IMR-90 (cell line): Measurements from ENCODE around the gene DGKE. TPM values are rescaled to one million over a fixed set of nuclear protein-coding genes. Genes with fewer than 3 reads are reported as not detected.
A peak's percentile ranks its signal among the peaks of the same experiment; 100 is the strongest.

Experiments
- ATAC-seq: fragments of 200-7000 bp; cut with Tn5 transposase; 2 replicates; pipeline ENCODE4 v1.9.1; 2020; ENCODE audit warnings: low read depth, mild to moderate bottlenecking, moderate library complexity
- BruUV-seq: library from RNA; stranded (reverse); fragments of 400-500 nt; replicated peaks from 2 replicates; lab custom pipeline; 2021; lab: Mats Ljungman, UMichigan
- CTCF ChIA-PET: fragments of 300-600 bp; formaldehyde crosslinking; extraction: SDS; loops from one replicate; lab custom pipeline; 2021; ENCODE audit warnings: antibody characterized with exemption; lab: Yijun Ruan, JAX
- POLR2A ChIA-PET: fragments of 300-600 bp; sonication (Branson Sonifier 250); formaldehyde crosslinking; loops from one replicate; lab custom pipeline; 2022; ENCODE audit warnings: antibody characterized with exemption; ENCODE audit not compliant: unreplicated experiment; lab: Charles Lee
- DNase-seq: peaks from one replicate; pipeline ENCODE4 v3.0.0; 2013
- H2AFZ ChIP-seq: replicated peaks from 2 replicates; pipeline ENCODE3; 2013; ENCODE audit warnings: low read length, mild to moderate bottlenecking; ENCODE audit not compliant: poor library complexity
- H2AK5ac ChIP-seq: 2 replicates; pipeline ENCODE4 v1.6.1; 2013; ENCODE audit warnings: low read depth, low read length, inconsistent platforms
- H2AK9ac ChIP-seq: replicated peaks from 2 replicates; pipeline ENCODE3; 2013; ENCODE audit warnings: mild to moderate bottlenecking, low read depth, low read length, moderate library complexity; ENCODE audit not compliant: poor library complexity
- H2BK120ac ChIP-seq: 2 replicates; pipeline ENCODE4 v1.6.1; 2013; ENCODE audit warnings: low read depth, low read length, inconsistent platforms
- H2BK15ac ChIP-seq: 3 replicates; pipeline ENCODE4 v1.6.1; 2013; ENCODE audit warnings: low read depth, low read length, inconsistent platforms
- H2BK20ac ChIP-seq: 2 replicates; pipeline ENCODE4 v1.6.1; 2013; ENCODE audit warnings: low read depth, mild to moderate bottlenecking, inconsistent platforms, low read length, moderate library complexity
- H2BK5ac ChIP-seq: 2 replicates; pipeline ENCODE4 v1.6.1; 2013; ENCODE audit warnings: mild to moderate bottlenecking, low read depth, low read length, inconsistent platforms; ENCODE audit not compliant: poor library complexity, severe bottlenecking
- H3K14ac ChIP-seq: replicated peaks from 2 replicates; pipeline ENCODE4 v1.6.1; 2013; ENCODE audit warnings: low read depth, low read length, inconsistent platforms
- H3K18ac ChIP-seq: 2 replicates; pipeline ENCODE4 v1.6.1; 2013; ENCODE audit warnings: low read depth, low read length, control low read depth
- H3K23ac ChIP-seq: 2 replicates; pipeline ENCODE4 v1.6.1; 2013; ENCODE audit warnings: low read depth, low read length, inconsistent platforms
- H3K27ac ChIP-seq: 2 replicates; pipeline ENCODE4 v1.5.1; 2013; ENCODE audit warnings: mild to moderate bottlenecking, control low read depth, low read length; ENCODE audit not compliant: insufficient read depth
- H3K27me3 ChIP-seq: 2 replicates; pipeline ENCODE4 v1.6.1; 2013; ENCODE audit warnings: low read length; ENCODE audit not compliant: control insufficient read depth, insufficient read depth
- H3K36me3 ChIP-seq: 2 replicates; pipeline ENCODE4 v1.6.1; 2013; ENCODE audit warnings: low read length, mixed read lengths; ENCODE audit not compliant: control insufficient read depth, insufficient read depth
- H3K4ac ChIP-seq: 2 replicates; pipeline ENCODE4 v1.6.1; 2013; ENCODE audit warnings: low read depth, low read length, inconsistent platforms
- H3K4me1 ChIP-seq: 2 replicates; pipeline ENCODE4 v1.6.1; 2013; ENCODE audit warnings: low read length, mixed read lengths; ENCODE audit not compliant: control insufficient read depth, insufficient read depth
- H3K4me2 ChIP-seq: 2 replicates; pipeline ENCODE4 v1.6.1; 2013; ENCODE audit warnings: low read depth, mild to moderate bottlenecking, control low read depth, low read length, moderate library complexity
- H3K4me3 ChIP-seq: 2 replicates; pipeline ENCODE4 v1.5.1; 2013; ENCODE audit warnings: low read depth, mild to moderate bottlenecking, control low read depth, low read length, moderate library complexity; ENCODE audit not compliant: insufficient read depth
- H3K56ac ChIP-seq: 2 replicates; pipeline ENCODE4 v1.6.1; 2013; ENCODE audit warnings: low read length, inconsistent platforms; ENCODE audit not compliant: insufficient read depth; ENCODE audit errors: extremely low read depth
- H3K79me1 ChIP-seq, 2 experiments: 2 replicates each; pipeline ENCODE4 v1.6.1; 2013; ENCODE audit warnings: low read length in 2 of 2, inconsistent platforms in 1 of 2, low read depth in 1 of 2
- H3K9ac ChIP-seq: 2 replicates; pipeline ENCODE4 v1.6.1; 2013; ENCODE audit warnings: low read depth, low read length, control low read depth
- H3K9me1 ChIP-seq: 2 replicates; pipeline ENCODE4 v1.6.1; 2013; ENCODE audit warnings: low read length, inconsistent platforms; ENCODE audit not compliant: insufficient read depth
- H3K9me3 ChIP-seq: 2 replicates; pipeline ENCODE4 v1.6.1; 2013; ENCODE audit warnings: low read length; ENCODE audit not compliant: control insufficient read depth, insufficient read depth
- H4K20me1 ChIP-seq: 2 replicates; pipeline ENCODE4 v1.6.1; 2013; ENCODE audit warnings: low read length, inconsistent platforms; ENCODE audit not compliant: insufficient read depth
- H4K5ac ChIP-seq: 2 replicates; pipeline ENCODE4 v1.6.1; 2013; ENCODE audit warnings: mild to moderate bottlenecking, low read depth, low read length, control low read depth
- H4K8ac ChIP-seq, 2 experiments: 2 replicates each; pipeline ENCODE4 v1.6.1; 2013; ENCODE audit warnings: low read depth in 2 of 2, low read length in 2 of 2, control low read depth in 1 of 2, inconsistent platforms in 1 of 2
- H4K91ac ChIP-seq: 2 replicates; pipeline ENCODE4 v1.6.1; 2013; ENCODE audit warnings: low read depth, low read length, inconsistent platforms; ENCODE audit not compliant: insufficient read depth
- BHLHE40 ChIP-seq: fragments of 150-350 bp; IDR thresholded peaks from 2 replicates; pipeline ENCODE4 v1.6.1; 2016; ENCODE audit warnings: mild to moderate bottlenecking, low read depth, low read length
- SMC3 ChIP-seq: fragments of 150-350 bp; IDR thresholded peaks from 2 replicates; pipeline ENCODE4 v1.6.1; 2016; ENCODE audit warnings: low read depth, mild to moderate bottlenecking, antibody characterized with exemption, low read length, moderate library complexity
- WGBS, 2 experiments: methylation state at CpG; one replicate each; pipeline versions ENCODE4 v1.1.5 to v1.1.7; 2013; ENCODE audit warnings: missing lambda C conversion rate in 2 of 2; ENCODE audit not compliant: insufficient read length in 1 of 2; ENCODE audit errors: extremely low coverage in 2 of 2; 5-methylcytosine and 5-hydroxymethylcytosine counted together
- dilution Hi-C: fragments of 300-500 bp; cut with HindIII; formaldehyde crosslinking; loops from one replicate; pipeline ENCODE4 v1.14.3; 2018; ENCODE audit warnings: low sequenced_read_pairs; ENCODE audit not compliant: unreplicated experiment
- in situ Hi-C: fragments of 300-500 bp; cut with MboI; formaldehyde crosslinking; loops from 3 replicates; pipeline ENCODE4 v1.14.3; 2019; ENCODE audit warnings: low sequenced_read_pairs, inconsistent platforms, mixed read lengths
- intact Hi-C: fragments of 100-400 bp; cut with micrococcal nuclease; formaldehyde crosslinking; loops from 2 replicates; pipeline ENCODE4 v1.10.0; 2022
- polyA plus RNA-seq, 3 experiments: library from polyadenylated mRNA; depleted of rRNA; stranded (reverse); fragments of >200 nt; gene quantifications; 2 replicates each; pipeline ENCODE4 v1.2.3, GENCODE V29; 2012; ENCODE audit warnings: low replicate concordance in 1 of 3
- total RNA-seq: library from RNA; depleted of rRNA; stranded (reverse); fragments of >200 nt; gene quantifications from 2 replicates; pipeline ENCODE4 v1.2.3, GENCODE V29; 2012

The DGKE gene
- total and polyA plus RNA-seq, 2 of the 4 experiments (the other 2 are of a cell fraction) = 3.9 to 5.0 TPM

DNA sequence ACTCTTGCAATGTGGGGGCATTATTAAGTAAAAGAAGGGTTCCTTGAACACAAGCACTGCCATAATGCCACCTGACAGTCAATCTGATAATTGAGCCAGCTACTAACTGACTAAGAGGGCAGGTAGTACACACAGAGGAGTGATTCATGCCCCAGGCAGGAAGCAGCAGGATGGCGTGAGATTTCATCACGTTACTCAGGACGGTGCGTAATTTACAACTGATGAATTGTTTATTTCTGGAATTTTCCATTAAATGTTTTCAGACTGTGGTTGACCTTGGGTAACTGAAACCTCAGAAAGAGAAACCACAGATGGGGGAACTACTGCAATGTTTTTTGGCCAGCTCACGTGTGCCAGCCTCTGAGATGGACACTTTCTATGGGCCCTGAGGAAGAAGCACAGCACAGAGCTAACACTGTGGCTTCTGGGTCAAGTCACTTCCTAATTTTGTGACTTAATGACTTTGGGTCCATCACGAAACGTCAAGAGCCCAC, 46.9 kb upstream of the DGKE start (continued):
- TF ChIP-seq SMC3 = no peak

GRCh38 chr17:56792267-56792666, 41.7 kb upstream of the DGKE start:
- no TSS peak for BruUV-seq
- in situ Hi-C loops = no loop called here
- Histone ChIP-seq H2AFZ (no peak overlapping the region), H3K27me3 (peaks cover 3% of the 10 kb centered on the region; the same call in 1 of the 2 replicates), H4K8ac (no peak overlapping the region), H3K4me1 (no peaks in the 10 kb centered on the region; the same call in 1 of the 2 replicates), H3K4me2 (no peak overlapping the region), H3K56ac (no peak overlapping the region), H3K27ac (no peak overlapping the region), H4K5ac (no peak overlapping the region), H2BK5ac (peak overlapping the region; percentile 14), H3K9me3 (no peaks in the 10 kb centered on the region), H3K18ac (no peak overlapping the region), H4K20me1 (no peaks in the 10 kb centered on the region), H3K14ac (no peak overlapping the region), H3K36me3 (no peaks in the 10 kb centered on the region), H4K91ac (no peak overlapping the region), H2AK5ac (no peak overlapping the region; the same call in 1 of the 2 replicates), H3K9me1 (no peaks in the 10 kb centered on the region; the same call in 1 of the 2 replicates), H3K23ac (no peak overlapping the region), H2BK15ac (no peak overlapping the region), H3K79me1 (no peaks in the 10 kb centered on the region), H2BK20ac (no peak overlapping the region), H3K4me3 (no peak overlapping the region), H2BK120ac (no peak overlapping the region), H3K9ac (no peak overlapping the region), H2AK9ac (no peak overlapping the region), H3K4ac (no peak overlapping the region)
- WGBS, 2 experiments = 82% methylated on average over 1 of the region's 1 CpG; no CpG with 5 or more reads in 1 of the 2 experiments
- DNase-seq = no peak
- dilution Hi-C loops = no loop called here
- no peak for ATAC-seq
- TF ChIP-seq BHLHE40 = no peak
- POLR2A ChIA-PET = no interaction called here
- CTCF ChIA-PET = no interaction called here
- intact Hi-C loops = no loop called here
